Colonic mucosa (tissue), 4 donors: ENCODE results near the gene IDH3G. TPM values are rescaled to one million over a fixed set of nuclear protein-coding genes. Genes with fewer than 3 reads are reported as not detected.
A peak's percentile ranks its signal among the peaks of the same experiment; 100 is the strongest.
"Not testable (repeated sequence)": the region's sequence is repeated elsewhere in the genome, so short reads cannot be mapped to it uniquely, and the experiment has no call there.

Experiments used
- DNase-seq: peaks from one replicate; pipeline ENCODE4 v3.0.0-alpha.2; 2020
- H3K27ac ChIP-seq: fragments of 200-600 bp; one replicate; pipeline ENCODE4 v1.8.0; 2021
- H3K27me3 ChIP-seq: fragments of 200-600 bp; one replicate; pipeline ENCODE4 v1.8.0; 2021
- H3K36me3 ChIP-seq: fragments of 200-600 bp; one replicate; pipeline ENCODE4 v1.8.0; 2021
- H3K4me1 ChIP-seq: fragments of 200-600 bp; one replicate; pipeline ENCODE4 v1.8.0; 2021; ENCODE audit warnings: mild to moderate bottlenecking
- H3K4me3 ChIP-seq: fragments of 200-600 bp; one replicate; pipeline ENCODE4 v1.8.0; 2021
- H3K9ac ChIP-seq, 2 donors: one replicate each; pipeline ENCODE4 v1.7.0; 2013; ENCODE audit warnings: control low read depth in 2 of 2, low read depth in 2 of 2, low read length in 2 of 2
- H3K9me3 ChIP-seq: fragments of 200-600 bp; one replicate; pipeline ENCODE4 v1.8.0; 2021
- CTCF ChIP-seq: fragments of 200-600 bp; IDR thresholded peaks from one replicate; pipeline ENCODE4 v1.8.0; 2022; ENCODE audit warnings: antibody characterized with exemption, mild to moderate bottlenecking
- intact Hi-C: fragments of 100-400 bp; cut with DNase I; formaldehyde crosslinking; loops from one replicate; pipeline ENCODE4 v1.14.1; 2022
- total RNA-seq, 2 donors: library from RNA; stranded (reverse); fragmentation: NEBNext Ultra II Directional in 1 of 2; extraction: Animal tissue kit (Norgen Biotek cat#: 25700) in 1 of 2; gene quantifications; one replicate each; pipeline ENCODE4 v1.2.1, GENCODE V29; 2021
- donor health status: healthy.
- donor health status: DM: no; HTN: no; CAD: no.
- donor health status: DM: no; HTN: no; CAD: no.

The IDH3G gene
- total RNA-seq, 2 donors from 2014 or later, result 80.6 to 92.6 TPM

- Histone ChIP-seq H3K9me3 (no peaks in the 10 kb centered on the region), H3K27ac (no peak overlapping the region), H3K4me3 (peak overlapping the region; percentile 30), H3K27me3 (peaks cover 8% of the 10 kb centered on the region), H3K9ac (peak overlapping the region in 1 of 2 donors; percentile 24), H3K36me3 (no peaks in the 10 kb centered on the region), H3K4me1 (no peaks in the 10 kb centered on the region)
- intact Hi-C loops, result no loop called here
- no peak for DNase-seq
- TF ChIP-seq CTCF, result no peak
Measured at GRCh38 chrX:153819384-153820040, 25.3 kb upstream of the IDH3G start.

- TF ChIP-seq CTCF, result no peak
- peaks cover 8% of the 10 kb centered on the region for H3K27me3 ChIP-seq
- H3K9ac ChIP-seq, result peak overlapping the region in 1 of 2 donors; percentile 24
- H3K4me3 ChIP-seq, result peak overlapping the region; percentile 30
- H3K36me3 ChIP-seq, result no peaks in the 10 kb centered on the region
- intact Hi-C loops, result no loop called here
- DNase-seq, result no peak
- H3K27ac ChIP-seq, result no peak overlapping the region
- no peaks in the 10 kb centered on the region for H3K4me1 ChIP-seq
- no peaks in the 10 kb centered on the region for H3K9me3 ChIP-seq
Measured at GRCh38 chrX:153818571-153819383, 24.6 kb upstream of the IDH3G start.

GRCh38 chrX:153818064-153818463, 23.9 kb upstream of the IDH3G start:
- H3K27me3 ChIP-seq, DNase-seq, H3K27ac ChIP-seq, intact Hi-C loops, H3K9me3 ChIP-seq, H3K36me3 ChIP-seq, H3K4me3 ChIP-seq, H3K4me1 ChIP-seq, H3K9ac ChIP-seq: not testable (repeated sequence)

GRCh38 chrX:153816831-153817690, 22.9 kb upstream of the IDH3G start:
- intact Hi-C loops, result no loop called here
- no peak for TF ChIP-seq CTCF
- no peak overlapping the region for H3K9ac ChIP-seq

GRCh38 chrX:153814591-153815315, 20.6 kb upstream of the IDH3G start:
- Histone ChIP-seq H3K4me1 (no peaks in the 10 kb centered on the region), H3K9me3 (no peaks in the 10 kb centered on the region), H3K4me3 (no peak overlapping the region), H3K9ac (no peak overlapping the region), H3K27ac (no peak overlapping the region), H3K36me3 (no peaks in the 10 kb centered on the region), H3K27me3 (peaks cover 8% of the 10 kb centered on the region)
- no peak for TF ChIP-seq CTCF
- intact Hi-C loops, result no loop called here
- no peak for DNase-seq

More at GRCh38 chrX:153816831-153817690, 22.9 kb upstream of the IDH3G start:
- Histone ChIP-seq H3K27ac (no peak overlapping the region), H3K27me3 (peaks cover 8% of the 10 kb centered on the region), H3K36me3 (no peaks in the 10 kb centered on the region), H3K4me3 (no peak overlapping the region), H3K9me3 (no peaks in the 10 kb centered on the region), H3K4me1 (no peaks in the 10 kb centered on the region)
- DNase-seq, result no peak
